OCI-M2 (cell line): ENCODE data around the gene LSM12.
"Not testable (repeated sequence)": the region's sequence is repeated elsewhere in the genome, so short reads cannot be mapped to it uniquely, and the experiment has no call there.

ENCODE experiments used
- DNase-seq: peaks from one replicate; lab custom pipeline; 2025; ENCODE audit not compliant: unreplicated experiment; lab: John Stamatoyannopoulos, UW

The LSM12 gene

DNA sequence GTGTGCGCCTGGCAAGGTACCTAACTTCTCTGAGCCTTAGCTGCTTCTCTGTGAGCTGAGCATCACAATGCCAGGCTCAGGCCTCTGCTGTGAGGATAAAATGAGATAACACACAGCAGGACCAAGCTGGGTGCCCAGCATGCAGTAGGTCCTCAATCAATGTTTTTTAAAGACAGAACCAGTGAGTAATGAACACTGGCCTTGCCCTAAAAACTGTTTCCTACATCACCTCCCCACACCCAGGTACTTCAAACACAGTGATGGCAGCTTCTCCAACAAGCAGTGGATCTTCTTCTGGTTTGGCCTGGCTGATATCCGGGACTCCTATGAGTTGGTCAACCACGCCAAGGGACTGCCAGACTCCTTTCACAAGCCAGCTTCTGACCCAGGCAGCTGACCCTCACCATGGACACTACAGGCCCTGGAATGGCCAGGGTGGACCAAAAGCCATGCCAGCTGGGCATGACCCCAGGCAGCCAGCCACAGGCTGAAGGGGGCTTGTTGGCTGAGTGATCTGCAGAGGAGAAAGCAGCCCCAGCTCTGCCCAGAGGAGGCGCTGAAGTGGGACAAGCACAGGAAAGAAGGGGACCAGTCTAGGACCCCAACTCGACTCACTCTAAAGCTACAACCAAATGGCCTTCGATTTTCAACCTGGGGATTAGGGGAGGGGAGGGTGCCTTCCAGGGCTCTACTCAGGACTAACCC lies 58.1 kb downstream of the LSM12 start:
- DNase-seq, result no peak

DNA sequence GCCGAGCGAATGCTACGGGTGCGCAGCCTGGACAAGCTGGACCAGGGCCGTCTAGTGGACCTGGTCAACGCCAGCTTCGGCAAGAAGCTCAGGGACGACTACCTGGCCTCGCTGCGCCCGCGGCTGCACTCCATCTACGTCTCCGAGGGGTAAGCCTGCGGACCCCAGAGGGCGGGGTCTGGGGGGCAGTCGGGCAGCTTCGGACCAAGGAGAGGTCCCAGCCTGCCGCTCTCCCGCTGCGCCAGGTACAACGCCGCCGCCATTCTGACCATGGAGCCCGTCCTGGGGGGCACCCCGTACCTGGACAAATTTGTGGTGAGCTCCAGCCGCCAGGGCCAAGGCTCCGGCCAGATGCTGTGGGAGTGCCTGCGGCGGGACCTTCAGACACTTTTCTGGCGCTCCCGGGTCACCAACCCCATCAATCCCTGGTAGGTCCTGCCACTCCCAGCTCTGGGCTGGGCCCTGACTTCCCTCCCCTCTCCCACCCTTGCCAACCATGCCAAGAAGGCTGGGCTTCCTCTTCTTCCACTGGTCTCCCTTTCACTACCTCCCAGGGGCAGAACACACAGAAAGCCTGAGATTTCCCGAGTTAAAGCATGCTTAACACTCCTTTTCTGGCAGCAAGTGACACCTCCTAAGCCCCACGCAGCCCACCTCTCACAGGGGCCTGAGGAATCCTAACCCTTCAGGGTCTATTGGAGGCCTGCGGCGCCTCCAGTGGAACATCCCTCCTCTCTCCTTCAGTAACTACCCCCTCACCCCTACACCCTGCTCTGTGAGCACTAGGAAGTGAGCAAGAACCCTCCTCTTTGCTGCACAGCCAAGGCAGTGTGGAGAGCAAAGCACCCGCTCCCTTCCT lies 58.9 kb downstream of the LSM12 start:
- no peak for DNase-seq

DNA sequence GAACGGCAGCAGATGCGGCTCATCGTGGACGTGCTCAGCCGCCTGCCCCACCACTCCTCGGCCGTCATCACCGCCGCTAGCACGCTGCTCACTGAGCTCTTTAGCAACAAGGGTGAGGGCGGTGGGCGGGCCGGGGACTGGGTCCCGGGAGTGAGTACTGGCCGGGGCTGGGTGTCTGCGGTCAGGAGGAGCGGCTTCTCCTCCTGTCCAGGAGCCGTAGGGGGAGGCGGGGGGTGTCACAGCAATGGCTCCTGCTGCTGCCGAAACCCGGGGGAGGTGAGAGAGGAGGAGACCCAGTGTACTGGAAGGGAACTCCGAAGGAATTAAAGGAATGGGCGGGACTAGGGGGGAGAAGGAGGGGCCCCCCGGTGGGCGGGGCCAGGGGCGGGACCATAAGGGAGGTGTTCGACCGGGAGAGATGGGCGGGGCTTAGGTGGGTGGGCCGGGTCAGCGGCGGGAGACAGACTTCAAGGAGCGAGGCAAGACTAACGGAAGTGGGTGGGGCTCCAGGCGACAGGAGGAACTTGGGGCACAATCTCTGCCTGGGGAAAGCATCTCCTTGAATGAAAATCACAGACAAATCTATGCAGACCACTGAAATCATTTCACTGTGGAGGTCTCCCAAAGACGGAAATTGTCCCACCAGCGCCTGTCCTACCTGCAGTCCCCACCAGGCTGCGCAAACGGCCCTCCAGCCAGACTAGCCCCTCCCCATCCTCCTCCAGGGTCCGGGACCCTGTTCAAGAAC lies 59.7 kb downstream of the LSM12 start:
- peak; percentile 33 for DNase-seq

DNA sequence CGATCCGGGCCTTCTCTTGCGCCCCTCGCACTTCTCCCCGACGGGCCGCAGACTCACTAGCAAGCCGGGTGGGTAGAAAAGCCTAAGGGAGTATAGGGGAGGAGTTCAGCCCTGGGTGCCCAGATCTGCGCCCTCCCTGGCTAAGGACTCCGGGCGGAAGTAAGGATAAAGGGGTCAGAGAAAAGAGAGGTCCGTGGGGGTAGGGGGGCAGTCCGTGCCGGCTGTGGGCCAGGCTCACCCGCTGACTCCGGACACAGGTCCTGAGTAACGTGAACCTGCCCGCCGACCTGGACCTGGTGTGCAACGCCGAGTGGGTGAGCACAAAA lies 60.2 kb downstream of the LSM12 start:
- DNase-seq, result no peak

DNA sequence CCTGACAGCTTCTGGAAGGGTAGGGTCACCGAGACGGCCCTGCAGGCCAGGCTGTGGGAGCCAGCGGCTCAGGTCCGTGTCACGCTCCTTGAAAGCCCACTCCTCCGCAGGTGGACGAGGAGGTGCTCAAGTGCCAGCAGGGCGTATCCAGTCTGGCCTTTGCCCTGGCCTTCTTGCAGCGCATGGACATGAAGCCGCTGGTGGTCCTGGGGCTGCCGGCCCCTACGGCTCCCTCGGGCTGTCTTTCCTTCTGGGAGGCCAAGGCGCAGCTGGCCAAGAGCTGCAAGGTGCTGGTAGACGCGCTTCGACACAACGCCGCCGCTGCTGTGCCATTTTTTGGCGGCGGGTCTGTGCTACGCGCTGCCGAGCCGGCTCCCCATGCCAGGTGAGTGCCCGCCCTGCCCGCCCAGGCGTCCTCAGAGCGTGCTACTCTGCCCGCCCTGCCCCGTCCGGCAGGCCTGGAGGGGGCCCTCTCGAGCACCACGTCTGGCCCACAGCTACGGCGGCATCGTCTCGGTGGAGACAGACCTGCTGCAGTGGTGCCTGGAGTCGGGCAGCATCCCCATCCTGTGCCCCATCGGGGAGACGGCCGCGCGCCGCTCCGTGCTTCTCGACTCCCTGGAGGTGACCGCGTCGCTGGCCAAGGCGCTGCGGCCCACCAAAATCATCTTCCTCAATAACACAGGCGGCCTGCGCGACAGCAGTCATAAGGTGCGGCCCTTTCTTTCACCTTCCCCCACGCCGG lies 60.8 kb downstream of the LSM12 start:
- DNase-seq, result no peak

DNA sequence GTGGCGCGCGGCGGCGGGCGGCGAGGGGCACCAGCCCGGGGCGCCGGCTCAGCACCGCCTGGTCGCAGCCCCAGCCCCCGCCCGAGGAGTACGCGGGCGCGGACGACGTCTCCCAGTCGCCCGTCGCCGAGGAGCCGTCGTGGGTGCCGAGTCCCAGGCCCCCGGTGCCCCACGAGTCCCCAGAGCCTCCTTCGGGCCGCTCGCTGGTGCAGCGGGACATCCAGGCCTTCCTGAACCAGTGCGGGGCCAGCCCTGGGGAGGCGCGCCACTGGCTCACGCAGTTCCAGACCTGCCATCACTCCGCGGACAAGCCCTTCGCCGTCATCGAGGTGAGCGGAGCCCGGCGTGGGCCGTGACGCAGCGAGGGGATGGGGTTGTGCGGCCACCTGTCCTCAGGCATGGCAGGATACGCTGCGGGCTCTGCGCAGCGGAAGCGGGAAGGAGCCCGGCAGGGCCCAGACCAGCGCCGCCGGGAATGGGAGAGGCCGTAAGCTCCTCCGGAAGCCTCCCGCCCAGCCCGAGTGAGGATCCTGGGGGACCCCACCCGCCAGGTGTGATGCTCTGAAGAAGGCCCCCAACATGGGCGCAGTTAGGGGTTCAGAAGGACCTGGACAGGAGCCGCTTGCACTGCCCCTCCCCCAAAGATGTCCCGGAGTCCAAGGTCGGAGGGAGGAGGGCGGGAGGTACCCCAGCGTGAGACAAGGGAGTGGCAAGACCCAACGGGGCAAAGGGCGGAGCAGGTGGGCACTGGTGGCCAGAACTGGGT lies 61.5 kb downstream of the LSM12 start:
- DNase-seq, result no peak

DNA sequence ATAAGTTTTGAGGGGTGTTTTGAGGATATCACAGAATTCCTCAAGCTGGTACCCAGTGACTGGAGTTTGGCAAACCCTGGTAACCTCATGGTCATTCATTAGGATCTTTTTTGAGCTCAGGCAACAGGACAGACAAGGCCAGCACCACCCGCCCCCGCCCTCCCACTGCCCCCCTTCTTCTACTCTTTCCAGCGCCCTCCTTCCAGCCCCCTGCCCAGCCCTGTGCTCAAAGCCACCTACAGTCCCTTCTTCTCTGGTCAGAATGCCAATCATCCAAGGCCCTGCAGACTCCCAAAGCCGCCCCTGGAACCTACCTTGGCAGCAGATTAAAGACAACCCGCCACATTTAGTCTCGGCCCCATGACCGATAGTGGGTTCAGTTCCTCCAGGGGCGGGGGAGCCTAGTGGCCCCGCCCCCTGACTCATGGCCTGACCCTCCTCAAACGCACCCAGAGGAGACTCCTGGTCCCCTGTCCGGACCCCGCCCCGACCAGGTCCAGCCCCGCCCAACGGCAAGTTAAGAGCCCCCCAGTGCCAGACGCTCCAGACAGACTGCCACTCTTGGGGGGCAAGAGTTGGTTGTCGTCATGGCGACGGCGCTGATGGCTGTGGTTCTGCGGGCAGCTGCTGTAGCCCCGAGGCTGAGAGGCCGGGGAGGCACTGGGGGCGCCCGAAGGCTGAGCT lies 62.3 kb downstream of the LSM12 start, which contains the start of gene NAGS:
Gene NAGS, plus strand, starts transcription at position 546 of the 684 bp plus-strand sequence. Its CDS starts 42 bp downstream, at position 588.
- DNase-seq, result no peak

DNA sequence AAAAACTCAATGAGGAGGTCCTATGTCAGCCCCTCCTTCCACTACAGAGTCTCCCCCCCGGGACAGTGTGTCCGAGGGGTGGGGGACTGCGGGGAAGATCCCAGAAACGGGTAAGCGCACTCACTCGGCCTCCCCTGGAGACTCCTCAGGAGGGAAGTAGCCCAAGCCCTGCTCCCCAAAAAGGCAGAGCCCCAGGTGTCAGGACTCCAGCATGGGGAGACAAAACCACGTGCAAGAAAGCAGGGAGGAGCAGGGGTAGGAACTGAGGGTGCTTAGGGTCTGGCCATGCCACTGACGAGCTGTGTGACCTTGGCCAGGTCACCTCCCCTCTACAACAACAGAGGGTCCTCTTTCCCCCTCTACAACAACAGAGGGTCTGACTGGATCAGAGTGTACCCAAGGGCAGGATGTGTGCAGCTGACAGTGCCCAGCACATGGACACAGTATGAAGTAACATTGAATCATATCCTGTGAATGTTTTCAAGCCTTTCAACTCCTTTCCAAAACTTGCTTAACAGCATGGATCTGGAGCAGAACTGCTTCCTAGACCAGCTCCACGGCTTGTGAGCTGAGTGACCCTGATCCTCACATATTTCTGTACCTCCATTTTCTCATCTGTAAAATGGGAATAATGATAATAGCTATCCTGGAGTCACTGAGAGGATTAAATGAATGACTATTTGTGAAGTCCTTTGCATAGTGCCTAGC lies 64.2 kb downstream of the LSM12 start:
- DNase-seq, result no peak

DNA sequence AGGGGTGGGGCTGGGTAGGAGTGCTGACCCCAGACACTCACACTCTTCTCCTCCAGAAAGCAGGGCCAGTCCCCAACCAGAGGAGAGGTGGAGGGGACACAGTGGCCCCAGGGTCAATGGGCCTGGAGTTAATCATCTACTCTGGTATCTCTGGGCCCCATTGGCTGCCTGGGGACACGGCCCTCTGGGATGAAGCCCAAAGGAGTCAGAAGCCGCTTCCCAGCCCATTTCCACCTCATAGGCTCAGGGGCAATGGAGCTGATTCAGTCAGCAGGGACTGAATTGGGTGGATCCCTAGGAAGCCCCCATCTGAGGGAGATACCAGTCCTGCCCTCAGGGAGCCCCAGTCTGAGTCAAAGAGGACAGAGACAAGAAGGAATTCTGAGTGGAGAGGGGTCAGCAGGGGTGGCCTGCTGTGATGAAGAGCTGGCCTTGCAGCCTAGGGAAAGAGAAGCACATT lies 65.0 kb downstream of the LSM12 start:
- no peak for DNase-seq

DNA sequence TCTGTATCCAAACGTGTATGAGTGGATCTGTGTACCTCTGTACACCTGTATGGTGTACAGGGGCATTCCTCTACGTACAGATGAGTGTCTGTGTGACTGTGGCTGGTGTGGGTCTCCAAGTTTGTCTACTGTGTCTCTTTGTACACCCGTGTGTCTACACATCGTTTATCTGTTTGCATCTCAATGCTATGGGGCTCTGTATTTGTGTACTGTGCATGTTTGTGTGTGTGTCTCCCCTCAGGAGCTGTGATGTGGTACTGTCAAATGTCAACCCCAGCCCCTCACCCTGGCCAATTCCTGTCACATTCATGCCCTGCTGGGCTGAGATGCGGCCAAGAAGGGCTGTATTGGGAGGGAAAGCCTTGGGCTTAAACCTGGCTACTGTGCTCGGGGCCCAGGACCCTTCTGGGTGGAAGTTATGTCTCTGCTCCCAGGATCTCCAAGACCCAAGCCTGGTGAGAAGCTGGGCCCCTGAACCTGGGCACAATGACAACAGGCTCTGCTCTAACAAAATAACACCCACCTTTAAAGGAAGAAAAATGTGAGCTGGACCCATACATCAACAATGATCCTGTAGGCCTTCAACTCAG lies 65.5 kb downstream of the LSM12 start:
- no peak for DNase-seq

DNA sequence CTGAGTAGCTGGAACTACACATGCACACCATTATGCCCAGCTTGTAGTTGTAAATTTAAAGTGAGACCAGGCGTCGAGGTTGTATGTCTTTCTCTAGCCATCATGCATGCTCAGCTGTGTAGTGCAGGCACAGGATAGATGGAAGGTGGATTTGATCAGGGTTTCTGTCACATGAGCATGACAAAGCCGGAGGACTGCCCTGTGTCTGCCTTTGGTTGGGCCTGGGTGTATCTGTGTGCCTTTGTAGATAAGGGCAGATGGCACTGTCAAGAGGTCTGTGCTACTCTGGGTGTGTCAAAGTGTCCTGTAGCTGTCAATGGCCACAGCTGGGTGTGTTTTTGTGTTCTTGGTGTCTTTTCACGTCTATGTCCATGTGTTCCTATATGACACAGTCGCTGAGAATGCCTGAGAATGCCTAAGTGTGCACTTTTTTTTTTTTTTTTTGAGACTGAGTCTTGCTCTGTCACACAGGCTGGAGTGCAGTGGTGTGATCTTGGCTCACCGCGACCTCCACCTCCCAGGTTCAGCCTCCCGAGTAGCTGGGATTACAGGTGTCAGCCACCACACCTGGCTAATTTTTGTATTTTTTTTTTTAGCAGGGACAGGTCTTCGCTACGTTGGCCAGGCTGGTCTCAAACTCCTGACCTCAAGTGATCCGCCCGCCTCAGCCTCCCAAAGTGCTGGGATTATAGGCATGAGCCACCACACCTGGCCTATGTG lies 66.2 kb downstream of the LSM12 start:
- DNase-seq, result no peak

DNA sequence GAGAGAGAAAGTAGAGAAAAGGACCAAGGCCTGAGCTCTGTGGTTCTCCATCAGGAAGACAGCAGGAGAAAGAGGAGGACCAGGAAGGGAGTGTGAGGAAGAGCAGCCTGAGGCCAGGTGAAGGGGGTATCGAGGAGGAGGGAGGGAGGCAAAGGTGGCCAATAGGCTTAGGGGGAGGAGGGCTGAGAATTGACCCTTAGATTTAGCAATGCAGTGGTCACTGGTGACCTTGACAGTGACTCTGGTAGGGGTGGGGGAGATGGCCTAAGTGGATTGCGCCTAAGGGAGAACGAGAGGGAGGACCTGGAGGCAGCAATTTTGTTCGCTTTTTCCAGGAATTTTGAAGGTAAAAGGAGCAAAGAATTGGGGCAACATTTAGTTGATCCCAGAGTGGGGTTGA lies 67.4 kb downstream of the LSM12 start:
- no peak for DNase-seq

DNA sequence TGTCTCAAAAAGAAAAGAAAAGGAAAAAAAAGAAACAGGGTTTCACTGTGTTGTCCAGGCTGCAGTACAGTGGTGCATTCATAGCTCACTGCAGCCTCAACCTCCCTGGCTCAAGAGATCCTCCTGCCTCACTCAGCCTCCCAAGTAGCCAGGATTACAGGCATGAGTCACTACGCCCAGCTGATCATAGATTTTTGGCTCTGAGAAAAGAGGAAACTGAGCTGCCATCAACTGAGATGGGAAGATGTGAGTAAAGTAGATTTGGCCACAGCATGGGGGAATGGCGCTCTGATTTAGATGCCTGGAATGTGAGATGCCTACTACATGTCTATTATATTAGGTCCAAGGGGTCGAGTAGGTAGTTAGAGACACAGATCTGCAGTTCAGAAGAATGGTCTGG lies 67.9 kb downstream of the LSM12 start:
- DNase-seq, result no peak

DNA sequence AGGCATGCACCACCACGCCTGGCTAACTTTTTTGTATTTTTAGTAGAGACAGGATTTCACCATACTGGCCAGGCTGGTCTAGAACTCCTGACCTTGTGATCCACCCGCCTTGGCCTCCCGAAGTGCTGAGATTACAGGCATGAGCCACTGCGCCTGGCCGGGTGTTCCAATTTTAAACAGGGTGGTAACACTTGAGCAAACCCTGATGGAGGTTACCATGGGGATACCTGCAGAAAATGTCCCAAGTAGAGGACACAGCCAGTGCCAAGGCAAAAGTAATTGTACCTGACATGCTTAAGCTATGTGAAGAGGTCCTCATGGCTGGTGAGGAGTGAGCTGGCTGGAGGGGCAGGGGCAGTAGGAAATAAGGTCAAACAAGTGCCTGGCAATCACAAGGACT lies 69.3 kb downstream of the LSM12 start:
- DNase-seq, result not testable (repeated sequence)

DNA sequence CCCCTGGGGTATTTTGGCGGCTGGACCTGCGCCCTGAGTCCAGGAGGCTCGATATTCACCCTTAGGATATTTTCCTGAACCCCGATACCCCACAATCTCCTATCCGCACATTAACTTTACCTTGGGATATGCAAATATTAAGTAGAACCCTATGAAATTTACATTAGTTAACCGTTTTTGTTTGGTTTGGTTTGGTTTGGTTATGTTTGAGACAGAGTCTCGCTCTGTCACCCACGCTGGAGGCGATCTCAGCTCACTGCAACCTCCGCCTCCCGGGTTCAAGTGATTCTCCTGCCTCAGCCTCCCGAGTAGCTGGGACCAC lies 71.4 kb downstream of the LSM12 start:
- no peak for DNase-seq

DNA sequence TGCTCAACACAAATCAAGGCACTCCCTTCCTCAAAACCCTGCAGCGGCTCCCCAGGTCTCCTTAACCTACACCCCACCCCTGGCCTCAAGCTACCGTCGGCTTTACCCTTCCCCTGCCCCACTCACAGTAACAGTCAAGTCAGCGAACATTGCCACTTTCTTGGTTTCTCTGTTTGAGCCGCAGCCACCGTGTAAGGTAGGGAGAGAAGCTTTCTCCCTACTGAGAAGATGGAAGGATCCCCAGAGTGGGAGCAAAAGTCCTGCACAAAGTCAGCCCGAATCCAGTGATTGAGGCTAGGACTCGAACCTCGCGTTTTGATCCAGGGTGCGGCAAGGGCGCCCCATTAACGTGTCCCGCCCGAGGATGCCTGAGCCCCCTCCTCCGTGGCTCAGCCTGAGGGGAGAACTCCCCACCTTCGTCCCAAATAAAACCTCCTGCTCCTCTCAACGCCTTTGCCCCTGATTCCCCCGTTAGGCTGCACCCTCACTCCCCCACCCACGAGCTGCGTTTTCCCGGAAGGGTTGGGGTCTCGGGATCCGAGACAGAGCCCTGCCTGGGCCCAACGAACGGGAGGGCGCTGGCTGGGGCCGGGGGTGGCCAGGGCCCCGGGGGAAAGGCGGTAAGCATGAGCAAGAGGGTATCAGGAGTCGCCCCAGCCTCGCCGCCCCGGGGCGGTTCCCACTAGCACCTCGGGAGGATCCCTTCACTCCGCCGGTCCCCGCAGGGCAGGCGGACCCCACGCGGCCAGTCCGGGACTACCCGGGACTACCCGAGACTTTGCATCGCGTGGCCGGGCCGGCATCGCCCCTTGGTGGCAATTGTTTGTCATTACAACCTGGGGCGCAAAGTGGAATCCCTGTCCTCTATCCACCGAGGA lies 72.0 kb downstream of the LSM12 start:
- DNase-seq, result no peak

DNA sequence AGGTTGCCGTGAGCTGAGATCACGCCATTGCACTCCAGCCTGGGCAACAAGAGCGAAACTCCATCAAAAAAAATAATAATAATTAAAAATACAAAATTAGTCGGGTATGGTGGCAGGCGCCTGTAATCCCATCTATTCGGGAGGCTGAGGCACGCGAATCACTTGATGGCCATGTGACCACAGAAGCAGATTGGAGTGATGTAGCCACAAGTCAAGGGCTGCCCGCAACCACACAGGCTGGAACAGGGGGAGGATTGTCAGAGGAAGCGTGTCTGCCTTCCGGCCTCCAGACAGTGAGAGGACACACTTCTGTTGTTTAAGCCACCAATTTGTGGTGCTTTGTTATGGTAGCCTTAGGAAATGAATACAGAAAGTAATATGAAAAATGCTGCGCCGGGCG lies 73.8 kb downstream of the LSM12 start:
- no peak for DNase-seq
